Panc1 (cell line): ENCODE data around the gene BAZ2B.

Experiments
- POLR2AphosphoS5 ChIP-seq: IDR thresholded peaks from 2 replicates; pipeline ENCODE4 v1.6.1; 2012; ENCODE audit warnings: mild to moderate bottlenecking, low read depth, low read length, moderate library complexity
- SIN3A ChIP-seq: IDR thresholded peaks from 2 replicates; pipeline ENCODE4 v1.6.1; 2012; ENCODE audit warnings: low read depth, mild to moderate bottlenecking, low read length, moderate library complexity, borderline replicate concordance; ENCODE audit not compliant: insufficient read depth
- TF ChIP-seq, protein P1 (sequence below): fragments of 450-650 bp; IDR thresholded peaks from 2 replicates; pipeline ENCODE4 v1.5.1; 2017; ENCODE audit warnings: mild to moderate bottlenecking
- TF ChIP-seq, protein P2 (sequence below), 2 experiments: IDR thresholded peaks; 2 replicates each; pipeline ENCODE4 v1.6.1; 2011 to 2012; ENCODE audit warnings: low read depth in 2 of 2, control low read depth in 1 of 2, low read length in 1 of 2, mild to moderate bottlenecking in 1 of 2, moderate library complexity in 1 of 2; ENCODE audit not compliant: insufficient read depth in 1 of 2

DNA sequence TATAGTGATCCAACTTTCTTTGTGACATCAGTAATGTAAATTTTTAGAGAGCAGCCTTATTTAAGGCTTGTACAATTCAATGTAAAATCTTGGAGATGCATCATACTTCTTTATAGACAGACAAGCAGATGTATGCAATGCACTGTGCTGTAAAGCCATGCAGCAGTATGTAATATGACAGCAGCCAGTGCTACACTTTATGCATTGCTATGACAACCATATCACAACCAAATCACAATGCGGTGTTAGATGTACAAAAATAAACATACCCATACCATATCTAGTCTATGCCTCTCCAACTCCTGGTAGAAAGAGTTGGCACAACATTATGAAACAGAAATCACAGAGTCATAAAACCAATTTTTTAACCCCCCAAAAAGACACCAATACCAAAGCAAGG, 219.5 kb downstream of the BAZ2B start:
- TF ChIP-seq, protein P1, sequence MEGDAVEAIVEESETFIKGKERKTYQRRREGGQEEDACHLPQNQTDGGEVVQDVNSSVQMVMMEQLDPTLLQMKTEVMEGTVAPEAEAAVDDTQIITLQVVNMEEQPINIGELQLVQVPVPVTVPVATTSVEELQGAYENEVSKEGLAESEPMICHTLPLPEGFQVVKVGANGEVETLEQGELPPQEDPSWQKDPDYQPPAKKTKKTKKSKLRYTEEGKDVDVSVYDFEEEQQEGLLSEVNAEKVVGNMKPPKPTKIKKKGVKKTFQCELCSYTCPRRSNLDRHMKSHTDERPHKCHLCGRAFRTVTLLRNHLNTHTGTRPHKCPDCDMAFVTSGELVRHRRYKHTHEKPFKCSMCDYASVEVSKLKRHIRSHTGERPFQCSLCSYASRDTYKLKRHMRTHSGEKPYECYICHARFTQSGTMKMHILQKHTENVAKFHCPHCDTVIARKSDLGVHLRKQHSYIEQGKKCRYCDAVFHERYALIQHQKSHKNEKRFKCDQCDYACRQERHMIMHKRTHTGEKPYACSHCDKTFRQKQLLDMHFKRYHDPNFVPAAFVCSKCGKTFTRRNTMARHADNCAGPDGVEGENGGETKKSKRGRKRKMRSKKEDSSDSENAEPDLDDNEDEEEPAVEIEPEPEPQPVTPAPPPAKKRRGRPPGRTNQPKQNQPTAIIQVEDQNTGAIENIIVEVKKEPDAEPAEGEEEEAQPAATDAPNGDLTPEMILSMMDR, result no peak
- TF ChIP-seq POLR2AphosphoS5 (no peak), SIN3A (no peak)
- TF ChIP-seq, protein P2, sequence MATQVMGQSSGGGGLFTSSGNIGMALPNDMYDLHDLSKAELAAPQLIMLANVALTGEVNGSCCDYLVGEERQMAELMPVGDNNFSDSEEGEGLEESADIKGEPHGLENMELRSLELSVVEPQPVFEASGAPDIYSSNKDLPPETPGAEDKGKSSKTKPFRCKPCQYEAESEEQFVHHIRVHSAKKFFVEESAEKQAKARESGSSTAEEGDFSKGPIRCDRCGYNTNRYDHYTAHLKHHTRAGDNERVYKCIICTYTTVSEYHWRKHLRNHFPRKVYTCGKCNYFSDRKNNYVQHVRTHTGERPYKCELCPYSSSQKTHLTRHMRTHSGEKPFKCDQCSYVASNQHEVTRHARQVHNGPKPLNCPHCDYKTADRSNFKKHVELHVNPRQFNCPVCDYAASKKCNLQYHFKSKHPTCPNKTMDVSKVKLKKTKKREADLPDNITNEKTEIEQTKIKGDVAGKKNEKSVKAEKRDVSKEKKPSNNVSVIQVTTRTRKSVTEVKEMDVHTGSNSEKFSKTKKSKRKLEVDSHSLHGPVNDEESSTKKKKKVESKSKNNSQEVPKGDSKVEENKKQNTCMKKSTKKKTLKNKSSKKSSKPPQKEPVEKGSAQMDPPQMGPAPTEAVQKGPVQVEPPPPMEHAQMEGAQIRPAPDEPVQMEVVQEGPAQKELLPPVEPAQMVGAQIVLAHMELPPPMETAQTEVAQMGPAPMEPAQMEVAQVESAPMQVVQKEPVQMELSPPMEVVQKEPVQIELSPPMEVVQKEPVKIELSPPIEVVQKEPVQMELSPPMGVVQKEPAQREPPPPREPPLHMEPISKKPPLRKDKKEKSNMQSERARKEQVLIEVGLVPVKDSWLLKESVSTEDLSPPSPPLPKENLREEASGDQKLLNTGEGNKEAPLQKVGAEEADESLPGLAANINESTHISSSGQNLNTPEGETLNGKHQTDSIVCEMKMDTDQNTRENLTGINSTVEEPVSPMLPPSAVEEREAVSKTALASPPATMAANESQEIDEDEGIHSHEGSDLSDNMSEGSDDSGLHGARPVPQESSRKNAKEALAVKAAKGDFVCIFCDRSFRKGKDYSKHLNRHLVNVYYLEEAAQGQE (IDR thresholded peaks at IDR 0.05; ENCODE audit: insufficient read depth in 1 of 2, low read depth in 2 of 2, low read length in 1 of 2), result no peak
